Vagina (tissue), 2 donors: Measurements from ENCODE around the gene CAMK2N1.

Experiments
- POLR2AphosphoS5 ChIP-seq, 2 donors: sonication (generic); formaldehyde crosslinking; IDR thresholded peaks; one replicate each; pipeline ENCODE4 v1.9.0; 2017; ENCODE audit warnings: antibody characterized with exemption in 2 of 2, mild to moderate bottlenecking in 2 of 2, low read depth in 1 of 2; ENCODE audit not compliant: insufficient read depth in 1 of 2
- TF ChIP-seq, protein P1 (sequence below), 3 experiments: fragments of 450-650 bp in 2 of 3; fragments of 200-600 bp in 1 of 3; sonication (generic) in 1 of 3; IDR thresholded peaks; one replicate each; pipeline ENCODE4 v1.5.1; 2017 to 2019; ENCODE audit warnings: antibody characterized with exemption in 3 of 3, mild to moderate bottlenecking in 2 of 3, moderate library complexity in 2 of 3

DNA sequence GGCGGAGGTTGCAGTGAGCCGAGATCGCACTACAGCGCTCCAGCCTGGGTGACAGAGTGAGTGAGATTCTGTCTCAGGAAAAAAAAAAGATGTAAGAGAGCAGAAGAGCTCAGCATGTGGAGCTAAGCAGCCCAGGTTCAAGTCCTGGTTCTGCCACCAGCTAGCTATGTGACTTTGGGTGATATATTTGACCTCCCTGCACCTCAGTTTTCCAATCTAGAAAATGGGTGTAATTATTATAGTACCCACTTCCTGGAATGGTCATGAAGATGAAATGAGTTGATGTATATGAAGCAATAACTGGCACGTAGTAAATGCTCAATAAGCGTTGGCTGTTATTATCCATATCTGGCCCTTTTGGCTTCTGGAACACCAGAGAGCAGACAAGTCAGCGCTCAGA is 38.2 kb downstream of the CAMK2N1 start:
- TF ChIP-seq POLR2AphosphoS5 (IDR thresholded peaks at IDR 0.05; ENCODE audit: insufficient read depth in 1 of 2, low read depth in 1 of 2), result no peak
- TF ChIP-seq, protein P1, sequence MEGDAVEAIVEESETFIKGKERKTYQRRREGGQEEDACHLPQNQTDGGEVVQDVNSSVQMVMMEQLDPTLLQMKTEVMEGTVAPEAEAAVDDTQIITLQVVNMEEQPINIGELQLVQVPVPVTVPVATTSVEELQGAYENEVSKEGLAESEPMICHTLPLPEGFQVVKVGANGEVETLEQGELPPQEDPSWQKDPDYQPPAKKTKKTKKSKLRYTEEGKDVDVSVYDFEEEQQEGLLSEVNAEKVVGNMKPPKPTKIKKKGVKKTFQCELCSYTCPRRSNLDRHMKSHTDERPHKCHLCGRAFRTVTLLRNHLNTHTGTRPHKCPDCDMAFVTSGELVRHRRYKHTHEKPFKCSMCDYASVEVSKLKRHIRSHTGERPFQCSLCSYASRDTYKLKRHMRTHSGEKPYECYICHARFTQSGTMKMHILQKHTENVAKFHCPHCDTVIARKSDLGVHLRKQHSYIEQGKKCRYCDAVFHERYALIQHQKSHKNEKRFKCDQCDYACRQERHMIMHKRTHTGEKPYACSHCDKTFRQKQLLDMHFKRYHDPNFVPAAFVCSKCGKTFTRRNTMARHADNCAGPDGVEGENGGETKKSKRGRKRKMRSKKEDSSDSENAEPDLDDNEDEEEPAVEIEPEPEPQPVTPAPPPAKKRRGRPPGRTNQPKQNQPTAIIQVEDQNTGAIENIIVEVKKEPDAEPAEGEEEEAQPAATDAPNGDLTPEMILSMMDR (IDR thresholded peaks at IDR 0.05), result no peak
